Right lobe of liver (tissue), 6 donors: ENCODE results near the gene CUBN. TPM values are rescaled to one million over a fixed set of nuclear protein-coding genes. Genes with fewer than 3 reads are reported as not detected.

Experiments used
- ATAC-seq, 4 donors: fragments of 200-7000 bp; cut with Tn5 transposase; one replicate each; pipeline ENCODE4 v1.9.1; 2020; ENCODE audit warnings: mild to moderate bottlenecking in 4 of 4, moderate library complexity in 4 of 4
- DNase-seq, 3 donors: peaks; one replicate each; pipeline ENCODE4 v3.0.0-alpha.2; 2020
- H3K27ac ChIP-seq, 3 donors: fragments of 200-600 bp; one replicate each; pipeline ENCODE4 v1.8.0; 2022
- H3K27me3 ChIP-seq, 2 donors: fragments of 200-600 bp; one replicate each; pipeline ENCODE4 v1.8.0; 2022
- H3K36me3 ChIP-seq, 4 donors: fragments of 200-600 bp; sonication (generic) in 1 of 4; one replicate each; pipeline versions ENCODE4 v1.5.1 to v1.8.0; 2017 to 2022; ENCODE audit warnings: control low read depth in 1 of 4
- H3K4me1 ChIP-seq, 4 donors: fragments of 200-600 bp; sonication (generic) in 1 of 4; one replicate each; pipeline versions ENCODE4 v1.5.1 to v1.8.0; 2017 to 2022; ENCODE audit warnings: control low read depth in 1 of 4
- H3K4me3 ChIP-seq, 3 donors: fragments of 200-600 bp; one replicate each; pipeline ENCODE4 v1.8.0; 2022
- H3K9me3 ChIP-seq, 4 donors: fragments of 200-600 bp; sonication (generic) in 1 of 4; one replicate each; pipeline versions ENCODE4 v1.5.1 to v1.8.0; 2017 to 2022; ENCODE audit warnings: control low read depth in 1 of 4
- CTCF ChIP-seq, 4 donors: fragments of 200-600 bp in 3 of 4; fragments of 450-650 bp in 1 of 4; IDR thresholded peaks; one replicate each; pipeline versions ENCODE4 v1.5.1 to v1.8.0; 2016 to 2022; ENCODE audit warnings: antibody characterized with exemption in 4 of 4, mild to moderate bottlenecking in 2 of 4
- POLR2A ChIP-seq: fragments of 450-650 bp; IDR thresholded peaks from one replicate; pipeline ENCODE4 v1.6.1; 2017; ENCODE audit warnings: antibody characterized with exemption, mild to moderate bottlenecking
- WGBS: methylation state at CpG from one replicate; pipeline ENCODE4 v1.1.6; 2018; ENCODE audit warnings: low coverage, low lambda C conversion rate; ENCODE audit not compliant: insufficient coverage; ENCODE audit errors: missing lambda C conversion rate; 5-methylcytosine and 5-hydroxymethylcytosine counted together
- intact Hi-C, 2 donors: fragments of 100-400 bp; cut with DNase I; formaldehyde crosslinking; loops; one replicate each; pipeline versions ENCODE4 v1.11.2 to v1.14.1; 2022
- total RNA-seq, 6 experiments: library from RNA; depleted of rRNA in 2 of 6; stranded (reverse); fragments of >200 nt in 2 of 6; fragmentation: NEBNext Ultra II Directional in 3 of 6; extraction: Animal tissue kit (Norgen Biotek cat#: 25700) in 3 of 6; gene quantifications; one replicate each; pipeline versions ENCODE4 v1.1.0 to v1.2.4, GENCODE V29; 2016 to 2023
- donor health status: DM: no; HTN: yes; CAD: no.
- donor health status: DM: no; HTN: no; CAD: no.
- donor health status: DM: no; HTN: no; CAD: no.
- donor health status: DM: no; HTN: yes; CAD: no.
- donor health status: DM: no; HTN: yes; CAD: no.

The CUBN gene
- total RNA-seq, 6 experiments from 2014 or later = 0.07 to 0.74 (median 0.27) TPM

GRCh38 chr10:17005621-17006566 is 123.7 kb downstream of the CUBN start:
- Histone ChIP-seq H3K9me3 (no peaks in the 10 kb centered on the region), H3K27me3 (no peaks in the 10 kb centered on the region), H3K27ac (no peak overlapping the region), H3K4me1 (no peaks in the 10 kb centered on the region), H3K36me3 (no peaks in the 10 kb centered on the region), H3K4me3 (no peak overlapping the region)
- TF ChIP-seq POLR2A (no peak), CTCF (IDR thresholded peaks at IDR 0.05) (no peak)
- ATAC-seq (no peak), DNase-seq (no peak)
- 59% methylated on average over 8 of the region's 8 CpGs for WGBS
- intact Hi-C loops = no loop called here

GRCh38 chr10:17004801-17005380 is 124.7 kb downstream of the CUBN start:
- no peak for TF ChIP-seq CTCF (IDR thresholded peaks at IDR 0.05)
- TF ChIP-seq POLR2A = no peak
- no peak for DNase-seq
- H3K4me3 ChIP-seq = no peak overlapping the region
- no peaks in the 10 kb centered on the region for H3K36me3 ChIP-seq
- no peaks in the 10 kb centered on the region for H3K27me3 ChIP-seq
- intact Hi-C loops = no loop called here
- H3K27ac ChIP-seq = no peak overlapping the region
- H3K9me3 ChIP-seq = no peaks in the 10 kb centered on the region
- no peaks in the 10 kb centered on the region for H3K4me1 ChIP-seq
- WGBS = 69% methylated on average over 5 of the region's 6 CpGs
- ATAC-seq = no peak

- intact Hi-C loops = no loop called here
- no peak for TF ChIP-seq CTCF (IDR thresholded peaks at IDR 0.05)
- TF ChIP-seq POLR2A = no peak
- Histone ChIP-seq H3K27ac (no peak overlapping the region), H3K4me3 (no peak overlapping the region), H3K27me3 (no peaks in the 10 kb centered on the region), H3K9me3 (no peaks in the 10 kb centered on the region), H3K4me1 (no peaks in the 10 kb centered on the region), H3K36me3 (no peaks in the 10 kb centered on the region)
- 73% methylated on average over 7 of the region's 7 CpGs for WGBS
- no peak for DNase-seq
- no peak for ATAC-seq
These were observed 125.8 kb downstream of the CUBN start for GRCh38 chr10:17003651-17004286.

- H3K36me3 ChIP-seq = no peaks in the 10 kb centered on the region
- peak in 1 of 4 donors; percentile 31 for ATAC-seq
- 47% methylated on average over 7 of the region's 7 CpGs for WGBS
These were observed 126.5 kb downstream of the CUBN start for GRCh38 chr10:17003151-17003550.

More at GRCh38 chr10:17003151-17003550, 126.5 kb downstream of the CUBN start:
- DNase-seq = no peak
- Histone ChIP-seq H3K27me3 (no peaks in the 10 kb centered on the region), H3K4me3 (no peak overlapping the region), H3K27ac (peak overlapping the region in 1 of 3 donors; percentile 15), H3K4me1 (no peaks in the 10 kb centered on the region), H3K9me3 (no peaks in the 10 kb centered on the region)
- intact Hi-C loops = no loop called here
- TF ChIP-seq CTCF (IDR thresholded peaks at IDR 0.05) (no peak), POLR2A (no peak)
